Mesothelial cell of epicardium (in vitro differentiated cells): ENCODE data around the gene GNAI2. TPM values are rescaled to one million over a fixed set of nuclear protein-coding genes. Genes with fewer than 3 reads are reported as not detected.

Experiments used
- DNase-seq, 2 experiments: peaks; one replicate each; pipeline ENCODE4 v3.0.0; 2021; ENCODE audit warnings: low spot score in 2 of 2; ENCODE audit not compliant: unreplicated experiment in 2 of 2
- H3K27ac Mint-ChIP-seq: 2 replicates; pipeline ENCODE4 v1.8.0; 2021; ENCODE audit warnings: mixed read lengths
- H3K27me3 Mint-ChIP-seq: 2 replicates; pipeline ENCODE4 v1.8.0; 2021; ENCODE audit warnings: low read depth, mixed read lengths
- H3K36me3 Mint-ChIP-seq: 2 replicates; pipeline ENCODE4 v1.8.0; 2021; ENCODE audit warnings: mixed read lengths
- H3K4me1 Mint-ChIP-seq: 2 replicates; pipeline ENCODE4 v1.8.0; 2021; ENCODE audit warnings: mixed read lengths
- H3K4me3 Mint-ChIP-seq: 2 replicates; pipeline ENCODE4 v1.8.0; 2021; ENCODE audit warnings: mild to moderate bottlenecking, moderate library complexity, mixed read lengths
- H3K9me3 Mint-ChIP-seq: 2 replicates; pipeline ENCODE4 v1.8.0; 2021; ENCODE audit warnings: mixed read lengths
- total RNA-seq: library from RNA; stranded (reverse); gene quantifications from 3 replicates; pipeline ENCODE4 v1.2.1, GENCODE V29; 2021
- TF ChIP-seq, protein P1 (sequence below): fragments of 200-600 bp; sonication (generic); IDR thresholded peaks from one replicate; pipeline ENCODE4 v1.5.0; 2021; ENCODE audit warnings: antibody characterized with exemption; ENCODE audit not compliant: unreplicated experiment

Gene GNAI2
- total RNA-seq = 155 to 159 TPM (median 156 TPM) in 3 replicates

DNA sequence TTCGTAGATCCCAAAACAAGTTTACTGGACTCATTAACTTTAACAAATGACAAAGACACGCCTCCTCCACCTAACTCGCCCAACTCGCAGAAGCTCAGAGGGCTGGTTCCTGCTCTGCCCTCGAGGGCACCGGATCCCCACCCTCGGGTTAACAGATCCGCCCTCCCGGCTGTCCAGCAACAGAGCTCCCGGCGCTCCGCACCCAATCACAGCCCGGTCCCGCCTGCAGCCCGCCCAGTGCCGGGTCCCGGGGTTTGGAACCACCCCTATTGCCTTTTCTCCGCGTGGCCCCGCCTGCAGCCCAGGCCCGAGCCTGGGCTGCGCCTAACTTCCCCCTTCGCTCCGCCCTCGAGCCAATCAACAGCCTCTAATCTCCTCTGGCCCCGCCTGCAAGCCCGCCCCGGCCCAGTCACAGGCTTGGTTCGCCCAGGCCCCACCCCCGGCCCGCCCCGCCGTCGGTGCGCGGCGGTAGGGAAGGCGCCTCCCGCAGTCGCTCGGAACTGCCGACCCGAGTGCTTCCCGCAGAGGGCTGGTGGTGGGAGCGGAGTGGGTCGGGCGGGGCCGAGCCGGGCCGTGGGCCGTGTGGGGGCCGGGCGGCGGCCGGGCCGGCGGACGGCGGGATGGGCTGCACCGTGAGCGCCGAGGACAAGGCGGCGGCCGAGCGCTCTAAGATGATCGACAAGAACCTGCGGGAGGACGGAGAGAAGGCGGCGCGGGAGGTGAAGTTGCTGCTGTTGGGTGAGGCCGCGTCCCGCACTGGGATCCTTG lies at the start of gene GNAI2:
GNAI2 (plus strand) TSS at position 489 of the 768 bp plus-strand sequence; CDS start at position 621, 132 bp downstream.
- H3K9me3 Mint-ChIP-seq = no peaks in the 10 kb centered on the region
- peak within 1 kb of the TSS; percentile 98 for H3K4me3 Mint-ChIP-seq
- no peaks in the 10 kb centered on the region for H3K27me3 Mint-ChIP-seq
- peak; percentile 96 to 98 for DNase-seq
- H3K36me3 Mint-ChIP-seq = no peaks in the 10 kb centered on the region
- H3K27ac Mint-ChIP-seq = peak within 1 kb of the TSS; percentile 94
- TF ChIP-seq, protein P1, sequence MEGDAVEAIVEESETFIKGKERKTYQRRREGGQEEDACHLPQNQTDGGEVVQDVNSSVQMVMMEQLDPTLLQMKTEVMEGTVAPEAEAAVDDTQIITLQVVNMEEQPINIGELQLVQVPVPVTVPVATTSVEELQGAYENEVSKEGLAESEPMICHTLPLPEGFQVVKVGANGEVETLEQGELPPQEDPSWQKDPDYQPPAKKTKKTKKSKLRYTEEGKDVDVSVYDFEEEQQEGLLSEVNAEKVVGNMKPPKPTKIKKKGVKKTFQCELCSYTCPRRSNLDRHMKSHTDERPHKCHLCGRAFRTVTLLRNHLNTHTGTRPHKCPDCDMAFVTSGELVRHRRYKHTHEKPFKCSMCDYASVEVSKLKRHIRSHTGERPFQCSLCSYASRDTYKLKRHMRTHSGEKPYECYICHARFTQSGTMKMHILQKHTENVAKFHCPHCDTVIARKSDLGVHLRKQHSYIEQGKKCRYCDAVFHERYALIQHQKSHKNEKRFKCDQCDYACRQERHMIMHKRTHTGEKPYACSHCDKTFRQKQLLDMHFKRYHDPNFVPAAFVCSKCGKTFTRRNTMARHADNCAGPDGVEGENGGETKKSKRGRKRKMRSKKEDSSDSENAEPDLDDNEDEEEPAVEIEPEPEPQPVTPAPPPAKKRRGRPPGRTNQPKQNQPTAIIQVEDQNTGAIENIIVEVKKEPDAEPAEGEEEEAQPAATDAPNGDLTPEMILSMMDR = no peak
- H3K4me1 Mint-ChIP-seq = peaks cover 45% of the 10 kb centered on the region

DNA sequence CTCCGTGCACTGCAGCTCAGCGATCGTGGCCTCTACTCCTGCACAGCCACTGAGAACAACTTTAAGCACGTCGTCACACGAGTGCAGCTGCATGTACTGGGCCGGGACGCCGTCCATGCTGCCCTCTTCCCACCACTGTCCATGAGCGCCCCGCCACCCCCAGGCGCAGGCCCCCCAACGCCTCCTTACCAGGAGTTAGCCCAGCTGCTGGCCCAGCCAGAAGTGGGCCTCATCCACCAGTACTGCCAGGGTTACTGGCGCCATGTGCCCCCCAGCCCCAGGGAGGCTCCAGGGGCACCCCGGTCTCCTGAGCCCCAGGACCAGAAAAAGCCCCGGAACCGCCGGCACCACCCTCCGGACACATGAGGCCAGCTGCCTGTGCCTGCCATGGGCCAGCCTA lies 48.3 kb upstream of the GNAI2 start:
- Mint-ChIP-seq H3K9me3 (no peaks in the 10 kb centered on the region), H3K4me3 (no peak overlapping the region), H3K36me3 (peaks cover 9% of the 10 kb centered on the region), H3K27me3 (peaks cover 2% of the 10 kb centered on the region), H3K27ac (no peak overlapping the region), H3K4me1 (peaks cover 5% of the 10 kb centered on the region)
- TF ChIP-seq, protein P1 = no peak
- DNase-seq = no peak

DNA sequence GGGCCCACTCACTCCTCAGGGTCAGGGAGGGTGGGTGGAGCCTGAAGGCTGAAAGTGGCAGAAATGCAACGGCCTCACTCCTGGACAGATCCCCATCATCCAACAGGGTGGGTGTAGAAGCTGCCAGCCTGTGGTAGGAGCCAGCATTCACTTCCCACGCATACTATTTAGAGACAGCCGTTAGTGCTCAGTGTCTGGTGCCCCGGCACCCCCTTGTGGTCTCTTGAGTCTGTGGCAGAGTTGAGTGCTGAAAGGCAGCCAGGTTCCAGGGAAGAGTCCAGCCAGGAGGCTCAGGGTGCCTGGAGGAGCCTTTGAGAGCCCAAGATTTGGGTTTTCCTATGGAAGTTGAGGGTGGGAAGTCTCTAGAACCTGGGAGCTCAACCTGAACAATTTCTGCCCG lies 46.7 kb upstream of the GNAI2 start:
- Mint-ChIP-seq H3K27ac (peak overlapping the region; percentile 71), H3K4me1 (peaks cover 5% of the 10 kb centered on the region), H3K9me3 (no peaks in the 10 kb centered on the region), H3K27me3 (peaks cover 9% of the 10 kb centered on the region), H3K36me3 (peaks cover under 1% of the 10 kb centered on the region), H3K4me3 (no peak overlapping the region)
- TF ChIP-seq, protein P1 = peak; percentile 68
- peak in 1 of 2 experiments; percentile 72 for DNase-seq

DNA sequence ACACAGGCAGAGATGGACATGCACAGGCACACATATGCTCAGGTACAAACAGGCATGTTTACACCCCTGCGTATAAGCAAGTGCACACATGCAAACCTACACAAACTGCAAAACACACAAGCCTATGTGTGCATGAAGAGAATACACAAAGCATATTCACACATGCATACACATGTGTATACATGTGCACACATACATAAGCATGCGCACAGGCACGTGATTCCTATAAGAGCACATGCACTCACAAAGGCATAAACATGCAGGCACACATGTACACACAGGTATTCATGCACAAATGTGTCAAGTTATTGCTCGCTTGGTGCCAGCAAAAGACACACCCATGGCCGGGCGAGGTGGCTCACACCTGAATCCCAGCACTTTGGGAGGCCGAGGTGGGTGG lies 46.0 kb upstream of the GNAI2 start:
- DNase-seq = no peak
- peaks cover 17% of the 10 kb centered on the region for H3K27me3 Mint-ChIP-seq
- TF ChIP-seq, protein P1 = no peak

DNA sequence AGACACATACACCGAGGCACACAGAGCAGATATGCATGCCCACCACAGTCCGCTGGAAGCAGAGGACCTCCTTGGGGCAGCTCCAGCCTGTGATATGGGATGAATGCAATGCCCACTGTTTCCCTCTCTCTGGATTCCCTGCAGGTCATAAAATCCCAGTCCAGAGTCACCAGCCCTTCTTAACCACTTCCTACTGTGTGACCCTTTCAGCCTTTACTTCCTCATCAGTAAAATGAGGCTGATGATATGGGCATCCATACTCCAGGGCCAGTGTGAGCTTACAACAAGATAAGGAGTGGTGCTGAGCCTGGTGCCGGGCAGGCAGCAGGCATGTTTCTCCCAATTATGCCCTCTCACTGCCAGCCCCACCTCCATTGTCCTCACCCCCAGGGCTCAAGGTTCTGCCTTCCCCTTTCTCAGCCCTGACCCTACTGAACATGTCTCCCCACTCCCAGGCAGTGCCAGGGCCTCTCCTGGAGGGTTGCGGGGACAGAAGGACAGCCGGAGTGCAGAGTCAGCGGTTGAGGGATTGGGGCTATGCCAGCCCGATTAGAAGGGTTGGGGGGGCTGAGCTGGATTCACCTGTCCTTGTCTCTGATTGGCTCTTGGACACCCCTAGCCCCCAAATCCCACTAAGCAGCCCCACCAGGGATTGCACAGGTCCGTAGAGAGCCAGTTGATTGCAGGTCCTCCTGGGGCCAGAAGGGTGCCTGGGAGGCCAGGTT lies 44.9 kb upstream of the GNAI2 start, which contains the start of gene GNAT1:
GNAT1 (plus strand) TSS at position 675 of the 725 bp plus-strand sequence. CDS start 116 bp downstream, outside the sequence.
- peaks cover 5% of the 10 kb centered on the region for H3K4me1 Mint-ChIP-seq
- H3K36me3 Mint-ChIP-seq = no peaks in the 10 kb centered on the region
- no peak within 1 kb of the TSS for H3K4me3 Mint-ChIP-seq
- no peaks in the 10 kb centered on the region for H3K9me3 Mint-ChIP-seq
- peaks cover 26% of the 10 kb centered on the region for H3K27me3 Mint-ChIP-seq
- H3K27ac Mint-ChIP-seq = no peak within 1 kb of the TSS
- TF ChIP-seq, protein P1 = no peak
- no peak for DNase-seq

More for the DNA sequence above, 46.0 kb upstream of the GNAI2 start:
- Mint-ChIP-seq H3K36me3 (no peaks in the 10 kb centered on the region), H3K4me3 (no peak overlapping the region), H3K4me1 (peaks cover 5% of the 10 kb centered on the region), H3K27ac (no peak overlapping the region), H3K9me3 (no peaks in the 10 kb centered on the region)
